ENCODE data around the gene BLOC1S1. TPM values are rescaled to one million over a fixed set of nuclear protein-coding genes. Genes with fewer than 3 reads are reported as not detected.

The BLOC1S1 gene
- polyA plus RNA-seq, 1 donor (not counting 4 experiments of a cell fraction or from before 2014, with no cell fraction given): 62.5 TPM

GRCh38 chr12:55745361-55746173, 29.7 kb downstream of the BLOC1S1 start:
- H3K9me1 ChIP-seq (ENCODE audit: control insufficient read depth, extremely low read depth, insufficient read depth, low read length): no peaks in the 10 kb centered on the region
- no peak overlapping the region for H2AFZ ChIP-seq (ENCODE audit: control insufficient read depth, low read length)
- no peak overlapping the region for H3K27ac ChIP-seq (ENCODE audit: control insufficient read depth, insufficient read depth, low read length)
- peaks cover 0 to 2% of the 10 kb centered on the region in 2 experiments for H3K36me3 ChIP-seq (ENCODE audit: control insufficient read depth in 2 of 2, extremely low read depth in 1 of 2, insufficient read depth in 2 of 2, low read length in 2 of 2)
- no peaks in the 10 kb centered on the region for H3K79me2 ChIP-seq (ENCODE audit: control insufficient read depth, insufficient read depth, low read length)
- H3K27me3 ChIP-seq (ENCODE audit: control insufficient read depth, extremely low read depth, insufficient read depth, low read length): no peaks in the 10 kb centered on the region
- H3K4me1 ChIP-seq (ENCODE audit: control insufficient read depth, extremely low read depth, insufficient read depth, low read length): peaks cover 8% of the 10 kb centered on the region
- DNase-seq (ENCODE audit: low read depth, low spot score) (no peak), FAIRE-seq (no peak)
- H3K4me2 ChIP-seq (ENCODE audit: control insufficient read depth, extremely low read depth, insufficient read depth, low read depth, low read length): no peak overlapping the region
- dilution Hi-C loops (cut with MboI; ENCODE audit: extremely low pct_ligation_motif_present, low sequenced_read_pairs): no loop called here
- H3K4me3 ChIP-seq (ENCODE audit: control insufficient read depth in 2 of 3, extremely low read depth in 1 of 3, insufficient read depth in 2 of 3, low read depth in 1 of 3, low read length in 3 of 3): no peak overlapping the region
- no peak overlapping the region for H3K9ac ChIP-seq (ENCODE audit: control insufficient read depth, extremely low read depth, insufficient read depth, low read length)
- TF ChIP-seq EZH2 (IDR thresholded peaks at IDR 0.05; ENCODE audit: low read length) (no peak), CTCF (optimal IDR thresholded peaks at IDR 0.05 in 1 of 3, IDR thresholded peaks at IDR 0.05 in 1 of 3, conservative IDR thresholded peaks at IDR 0.05 in 1 of 3; ENCODE audit: extremely low read depth in 1 of 3, insufficient read depth in 2 of 3, low read length in 3 of 3) (no peak)
- no peaks in the 10 kb centered on the region for H3K9me3 ChIP-seq (ENCODE audit: control insufficient read depth, low read depth, low read length)
- no peaks in the 10 kb centered on the region for H4K20me1 ChIP-seq (ENCODE audit: control insufficient read depth, extremely low read depth, insufficient read depth, low read length)

- Histone ChIP-seq H3K9ac (ENCODE audit: control insufficient read depth, extremely low read depth, insufficient read depth, low read length) (no peak overlapping the region), H4K20me1 (ENCODE audit: control insufficient read depth, extremely low read depth, insufficient read depth, low read length) (no peaks in the 10 kb centered on the region), H3K79me2 (ENCODE audit: control insufficient read depth, insufficient read depth, low read length) (no peaks in the 10 kb centered on the region), H3K4me1 (ENCODE audit: control insufficient read depth, extremely low read depth, insufficient read depth, low read length) (peaks cover 8% of the 10 kb centered on the region), H2AFZ (ENCODE audit: control insufficient read depth, low read length) (no peak overlapping the region), H3K4me2 (ENCODE audit: control insufficient read depth, extremely low read depth, insufficient read depth, low read depth, low read length) (no peak overlapping the region), H3K9me1 (ENCODE audit: control insufficient read depth, extremely low read depth, insufficient read depth, low read length) (no peaks in the 10 kb centered on the region), H3K9me3 (ENCODE audit: control insufficient read depth, low read depth, low read length) (no peaks in the 10 kb centered on the region), H3K27me3 (ENCODE audit: control insufficient read depth, extremely low read depth, insufficient read depth, low read length) (no peaks in the 10 kb centered on the region), H3K36me3 (ENCODE audit: control insufficient read depth in 2 of 2, extremely low read depth in 1 of 2, insufficient read depth in 2 of 2, low read length in 2 of 2) (peaks cover 0 to 6% of the 10 kb centered on the region in 2 experiments), H3K27ac (ENCODE audit: control insufficient read depth, insufficient read depth, low read length) (no peak overlapping the region), H3K4me3 (ENCODE audit: control insufficient read depth in 2 of 3, extremely low read depth in 1 of 3, insufficient read depth in 2 of 3, low read depth in 1 of 3, low read length in 3 of 3) (no peak overlapping the region)
- TF ChIP-seq CTCF (optimal IDR thresholded peaks at IDR 0.05 in 1 of 3, IDR thresholded peaks at IDR 0.05 in 1 of 3, conservative IDR thresholded peaks at IDR 0.05 in 1 of 3; ENCODE audit: extremely low read depth in 1 of 3, insufficient read depth in 2 of 3, low read length in 3 of 3): no peak
- no peak for TF ChIP-seq EZH2 (IDR thresholded peaks at IDR 0.05; ENCODE audit: low read length)
- no peak for DNase-seq (ENCODE audit: low read depth, low spot score)
- dilution Hi-C loops (cut with MboI; ENCODE audit: extremely low pct_ligation_motif_present, low sequenced_read_pairs): no loop called here
- FAIRE-seq: no peak
These were observed 30.5 kb downstream of the BLOC1S1 start for GRCh38 chr12:55746174-55746912.

Measured in keratinocyte (primary cell).